Parathyroid adenoma (tissue), 2 donors: ENCODE data around the gene LHFPL3.

Experiments used
- H2AFZ ChIP-seq: fragments of 300-600 bp; sonication (generic); one replicate; pipeline ENCODE4 v1.7.0; 2017; ENCODE audit warnings: antibody characterized with exemption, mild to moderate bottlenecking
- H3K27ac ChIP-seq: fragments of 300-600 bp; sonication (generic); one replicate; pipeline ENCODE4 v1.7.0; 2017
- H3K27me3 ChIP-seq: fragments of 300-600 bp; sonication (generic); one replicate; pipeline ENCODE4 v1.7.0; 2017; ENCODE audit warnings: low read length; ENCODE audit not compliant: control insufficient read depth, insufficient read depth
- H3K36me3 ChIP-seq: fragments of 300-600 bp; sonication (generic); one replicate; pipeline ENCODE4 v1.7.0; 2017; ENCODE audit warnings: low read length; ENCODE audit not compliant: control insufficient read depth, insufficient read depth
- H3K4me1 ChIP-seq: fragments of 300-600 bp; sonication (generic); one replicate; pipeline ENCODE4 v1.7.0; 2017; ENCODE audit warnings: control low read depth
- H3K4me2 ChIP-seq: fragments of 300-600 bp; sonication (generic); one replicate; pipeline ENCODE4 v1.7.0; 2017; ENCODE audit warnings: low read length
- H3K4me3 ChIP-seq: fragments of 300-600 bp; sonication (generic); one replicate; pipeline ENCODE4 v1.7.0; 2017; ENCODE audit warnings: low read depth, low read length
- H3K79me2 ChIP-seq: fragments of 300-600 bp; sonication (generic); one replicate; pipeline ENCODE4 v1.7.0; 2017; ENCODE audit warnings: control low read depth
- H3K9ac ChIP-seq: fragments of 300-600 bp; sonication (generic); one replicate; pipeline ENCODE4 v1.7.0; 2017; ENCODE audit warnings: mild to moderate bottlenecking
- H3K9me3 ChIP-seq: fragments of 300-600 bp; sonication (generic); one replicate; pipeline ENCODE4 v1.7.0; 2017; ENCODE audit warnings: low read length; ENCODE audit not compliant: control insufficient read depth
- TF ChIP-seq, protein P1 (sequence below): fragments of 300-600 bp; sonication (generic); IDR thresholded peaks from one replicate; pipeline ENCODE4 v1.7.0; 2017; ENCODE audit warnings: antibody characterized with exemption, mild to moderate bottlenecking
- donor health status: primary hyperparathyroidism.

The LHFPL3 gene

DNA sequence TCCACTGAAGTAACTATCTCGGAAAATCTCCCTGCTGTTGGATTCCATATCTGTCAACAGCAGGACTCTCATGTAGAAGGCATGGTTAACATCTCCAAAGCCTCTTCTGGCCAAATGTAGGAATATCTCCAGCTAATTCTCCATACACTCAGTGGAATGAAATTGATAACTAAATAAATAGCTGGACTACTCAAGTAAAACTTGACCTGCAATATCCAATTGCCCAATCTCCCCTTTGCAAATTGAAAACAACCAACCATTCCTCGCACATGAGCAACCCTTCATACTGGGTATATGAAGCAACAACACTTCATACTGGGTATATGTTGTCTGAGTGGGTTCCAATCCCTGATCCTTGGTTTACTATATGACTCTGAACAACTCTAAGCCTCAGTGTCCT is 580.2 kb downstream of the LHFPL3 start:
- Histone ChIP-seq H3K79me2 (no peaks in the 10 kb centered on the region), H3K4me1 (no peaks in the 10 kb centered on the region), H3K36me3 (no peaks in the 10 kb centered on the region), H3K4me3 (no peak overlapping the region), H2AFZ (no peak overlapping the region), H3K27ac (no peak overlapping the region), H3K4me2 (no peak overlapping the region), H3K27me3 (no peaks in the 10 kb centered on the region), H3K9ac (no peak overlapping the region), H3K9me3 (no peaks in the 10 kb centered on the region)
- TF ChIP-seq, protein P1, sequence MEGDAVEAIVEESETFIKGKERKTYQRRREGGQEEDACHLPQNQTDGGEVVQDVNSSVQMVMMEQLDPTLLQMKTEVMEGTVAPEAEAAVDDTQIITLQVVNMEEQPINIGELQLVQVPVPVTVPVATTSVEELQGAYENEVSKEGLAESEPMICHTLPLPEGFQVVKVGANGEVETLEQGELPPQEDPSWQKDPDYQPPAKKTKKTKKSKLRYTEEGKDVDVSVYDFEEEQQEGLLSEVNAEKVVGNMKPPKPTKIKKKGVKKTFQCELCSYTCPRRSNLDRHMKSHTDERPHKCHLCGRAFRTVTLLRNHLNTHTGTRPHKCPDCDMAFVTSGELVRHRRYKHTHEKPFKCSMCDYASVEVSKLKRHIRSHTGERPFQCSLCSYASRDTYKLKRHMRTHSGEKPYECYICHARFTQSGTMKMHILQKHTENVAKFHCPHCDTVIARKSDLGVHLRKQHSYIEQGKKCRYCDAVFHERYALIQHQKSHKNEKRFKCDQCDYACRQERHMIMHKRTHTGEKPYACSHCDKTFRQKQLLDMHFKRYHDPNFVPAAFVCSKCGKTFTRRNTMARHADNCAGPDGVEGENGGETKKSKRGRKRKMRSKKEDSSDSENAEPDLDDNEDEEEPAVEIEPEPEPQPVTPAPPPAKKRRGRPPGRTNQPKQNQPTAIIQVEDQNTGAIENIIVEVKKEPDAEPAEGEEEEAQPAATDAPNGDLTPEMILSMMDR, result no peak

DNA sequence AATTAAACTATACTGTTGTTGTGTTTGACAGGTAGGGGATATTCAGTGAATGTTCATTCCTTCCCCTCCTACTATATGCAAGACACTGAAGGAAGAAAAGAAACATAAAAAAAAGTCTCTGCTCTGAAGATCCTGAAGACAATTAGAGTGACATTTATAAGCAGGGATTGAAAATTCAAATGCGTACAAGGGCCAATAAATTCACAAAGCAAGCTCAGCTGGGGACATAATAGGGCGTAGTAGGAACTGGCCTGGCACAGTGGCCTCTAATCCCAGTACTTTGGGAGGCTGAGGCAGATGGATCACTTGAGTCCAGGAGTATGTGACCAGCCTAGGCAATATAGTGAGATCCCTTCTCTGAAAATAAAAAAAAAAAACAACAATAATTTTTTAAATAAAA is 580.7 kb downstream of the LHFPL3 start:
- Histone ChIP-seq H2AFZ (no peak overlapping the region), H3K9me3 (no peaks in the 10 kb centered on the region), H3K4me1 (no peaks in the 10 kb centered on the region), H3K9ac (no peak overlapping the region), H3K79me2 (no peaks in the 10 kb centered on the region), H3K27me3 (no peaks in the 10 kb centered on the region), H3K4me2 (no peak overlapping the region), H3K27ac (no peak overlapping the region), H3K36me3 (no peaks in the 10 kb centered on the region), H3K4me3 (no peak overlapping the region)
- TF ChIP-seq, protein P1, result no peak

DNA sequence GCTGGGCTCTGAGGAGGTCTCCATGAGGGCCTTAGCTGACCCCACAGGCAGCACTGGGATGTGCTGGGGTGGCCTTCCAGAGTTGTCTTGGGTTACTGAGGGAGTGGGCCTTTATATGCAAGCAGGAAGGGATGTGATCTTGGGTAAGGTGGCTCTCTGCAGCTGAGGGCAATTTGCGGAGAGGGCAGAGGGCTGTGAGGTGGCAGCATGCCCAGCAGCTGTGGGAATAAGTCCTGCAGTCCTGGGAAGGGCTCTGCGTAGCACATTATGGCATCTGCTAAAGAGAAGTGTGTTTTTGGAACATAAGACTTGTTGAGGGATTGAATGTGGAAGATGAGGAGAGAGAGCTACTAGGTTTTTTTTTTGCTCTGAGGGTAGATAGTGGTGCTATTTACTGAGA is 586.0 kb downstream of the LHFPL3 start:
- H3K9me3 ChIP-seq, result no peaks in the 10 kb centered on the region
- no peak overlapping the region for H2AFZ ChIP-seq
- H3K4me3 ChIP-seq, result no peak overlapping the region

GRCh38 chr7:104921596-104921995 is 593.2 kb downstream of the LHFPL3 start:
- H3K27me3 ChIP-seq, result no peaks in the 10 kb centered on the region
- H3K79me2 ChIP-seq, result no peaks in the 10 kb centered on the region
- H3K4me3 ChIP-seq, result no peak overlapping the region
- H3K4me2 ChIP-seq, result no peak overlapping the region
- no peak overlapping the region for H2AFZ ChIP-seq
- no peaks in the 10 kb centered on the region for H3K36me3 ChIP-seq
- TF ChIP-seq, protein P1, result no peak
- H3K4me1 ChIP-seq, result peaks cover 5% of the 10 kb centered on the region
- H3K9ac ChIP-seq, result no peak overlapping the region
- no peak overlapping the region for H3K27ac ChIP-seq
- no peaks in the 10 kb centered on the region for H3K9me3 ChIP-seq

More for the DNA sequence above, 586.0 kb downstream of the LHFPL3 start:
- no peak overlapping the region for H3K4me2 ChIP-seq
- no peaks in the 10 kb centered on the region for H3K79me2 ChIP-seq
- TF ChIP-seq, protein P1, result no peak
- H3K9ac ChIP-seq, result no peak overlapping the region
- no peaks in the 10 kb centered on the region for H3K36me3 ChIP-seq
- no peak overlapping the region for H3K27ac ChIP-seq
- H3K27me3 ChIP-seq, result no peaks in the 10 kb centered on the region
- H3K4me1 ChIP-seq, result no peaks in the 10 kb centered on the region

GRCh38 chr7:104922182-104923009 is 594.0 kb downstream of the LHFPL3 start:
- no peak overlapping the region for H3K4me3 ChIP-seq
- H3K4me1 ChIP-seq, result peaks cover 5% of the 10 kb centered on the region
- H3K9ac ChIP-seq, result no peak overlapping the region
- H2AFZ ChIP-seq, result peak overlapping the region; percentile 84
- no peaks in the 10 kb centered on the region for H3K36me3 ChIP-seq
- TF ChIP-seq, protein P1, result no peak
- no peaks in the 10 kb centered on the region for H3K9me3 ChIP-seq
- H3K27ac ChIP-seq, result no peak overlapping the region
- no peak overlapping the region for H3K4me2 ChIP-seq
- H3K79me2 ChIP-seq, result no peaks in the 10 kb centered on the region
- H3K27me3 ChIP-seq, result no peaks in the 10 kb centered on the region
